ENCODE measurements around the gene CLCA2. TPM values are rescaled to one million over a fixed set of nuclear protein-coding genes. Genes with fewer than 3 reads are reported as not detected.
"Not testable (repeated sequence)": the region's sequence is repeated elsewhere in the genome, so short reads cannot be mapped to it uniquely, and the experiment has no call there.

The CLCA2 gene
- total and polyA plus RNA-seq, 7 donors = 0.60 to 2.1 (median 0.60) TPM; not detected in 4

DNA sequence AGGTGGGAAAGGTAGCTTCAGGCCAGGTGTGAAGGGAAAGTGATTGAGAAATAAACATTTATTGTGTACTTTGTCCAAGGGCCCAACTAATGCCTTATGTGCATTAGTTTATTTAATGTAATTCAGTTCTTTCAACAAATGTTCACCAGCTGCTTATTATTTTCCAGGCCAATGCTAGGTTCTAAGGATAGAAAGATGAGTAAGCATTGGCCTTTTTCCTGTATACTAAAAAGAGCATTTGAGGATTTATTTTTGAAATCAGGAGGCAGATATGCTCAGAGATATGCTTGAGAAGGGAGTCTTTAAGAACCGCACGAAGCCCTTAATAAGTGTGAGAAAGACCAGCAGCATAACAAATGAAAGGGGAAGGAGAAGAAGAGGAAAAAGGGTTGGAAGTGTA lies 76.7 kb downstream of the CLCA2 start:
- H3K4me3 ChIP-seq = no peak overlapping the region
- intact Hi-C loops (cut with DNase I) = loop anchor here (5.0 to 10.0 kb wide), 2 partner anchors 103 to 204 kb away; partner anchors contain the start of genes ODF2L and SH3GLB1
- H3K27me3 ChIP-seq = no peaks in the 10 kb centered on the region
- no peak for TF ChIP-seq EP300 (IDR thresholded peaks at IDR 0.05)
- no peaks in the 10 kb centered on the region for H3K36me3 ChIP-seq
- WGBS, 2 donors = 76 to 89% methylated on average over 2 of the region's 2 CpGs
- no peak for DNase-seq
- peak overlapping the region in 3 of 4 donors; percentile 76 to 87 (median 85) for H3K27ac ChIP-seq
- H3K9me3 ChIP-seq = no peaks in the 10 kb centered on the region
- peaks cover 0 to 57% (median 49%) of the 10 kb centered on the region in 4 donors for H3K4me1 ChIP-seq

DNA sequence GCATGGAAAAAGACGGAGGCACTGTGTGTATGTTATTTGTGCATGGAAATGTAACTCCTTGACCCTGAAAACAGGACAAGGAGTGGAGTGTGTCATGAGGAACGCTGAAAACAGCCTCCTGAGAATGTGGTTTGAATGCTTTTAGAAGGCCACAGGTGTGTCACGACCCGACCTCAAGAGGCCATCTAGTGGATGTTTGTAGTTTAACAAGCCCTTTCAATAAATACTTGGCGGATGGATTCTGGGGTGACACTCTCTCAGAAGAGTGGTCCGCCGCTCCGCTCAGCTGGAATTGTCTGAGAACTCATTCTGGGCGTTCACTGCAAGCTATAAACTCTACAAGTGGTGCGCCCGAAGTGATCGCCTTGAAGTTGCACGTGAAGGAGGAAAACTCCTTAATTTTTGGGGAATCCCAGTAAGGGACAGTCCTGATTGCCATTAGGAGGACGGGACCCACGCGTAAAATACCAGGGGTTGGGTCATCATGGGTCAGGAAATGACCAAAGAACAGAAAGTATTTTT lies 78.2 kb downstream of the CLCA2 start:
- 13 to 33% methylated on average over 16 of the region's 16 CpGs for WGBS, 2 donors
- intact Hi-C loops (cut with DNase I) = loop anchor here (2.0 to 10.0 kb wide), 3 partner anchors 27 to 203 kb away; partner anchors contain the start of genes ODF2L and SH3GLB1

GRCh38 chr1:86502721-86503405 lies 78.9 kb downstream of the CLCA2 start:
- no peaks in the 10 kb centered on the region for H3K27me3 ChIP-seq
- peaks cover 0 to 77% (median 63%) of the 10 kb centered on the region in 4 donors for H3K4me1 ChIP-seq
- no peaks in the 10 kb centered on the region for H3K36me3 ChIP-seq
- H3K27ac ChIP-seq = peak overlapping the region; percentile 39 to 87 (median 80)
- no peak for TF ChIP-seq EP300 (IDR thresholded peaks at IDR 0.05)
- no peak for TF ChIP-seq POLR2A (IDR thresholded peaks at IDR 0.05)
- no peak for TF ChIP-seq POLR2AphosphoS5 (IDR thresholded peaks at IDR 0.05)
- TF ChIP-seq, protein P1, sequence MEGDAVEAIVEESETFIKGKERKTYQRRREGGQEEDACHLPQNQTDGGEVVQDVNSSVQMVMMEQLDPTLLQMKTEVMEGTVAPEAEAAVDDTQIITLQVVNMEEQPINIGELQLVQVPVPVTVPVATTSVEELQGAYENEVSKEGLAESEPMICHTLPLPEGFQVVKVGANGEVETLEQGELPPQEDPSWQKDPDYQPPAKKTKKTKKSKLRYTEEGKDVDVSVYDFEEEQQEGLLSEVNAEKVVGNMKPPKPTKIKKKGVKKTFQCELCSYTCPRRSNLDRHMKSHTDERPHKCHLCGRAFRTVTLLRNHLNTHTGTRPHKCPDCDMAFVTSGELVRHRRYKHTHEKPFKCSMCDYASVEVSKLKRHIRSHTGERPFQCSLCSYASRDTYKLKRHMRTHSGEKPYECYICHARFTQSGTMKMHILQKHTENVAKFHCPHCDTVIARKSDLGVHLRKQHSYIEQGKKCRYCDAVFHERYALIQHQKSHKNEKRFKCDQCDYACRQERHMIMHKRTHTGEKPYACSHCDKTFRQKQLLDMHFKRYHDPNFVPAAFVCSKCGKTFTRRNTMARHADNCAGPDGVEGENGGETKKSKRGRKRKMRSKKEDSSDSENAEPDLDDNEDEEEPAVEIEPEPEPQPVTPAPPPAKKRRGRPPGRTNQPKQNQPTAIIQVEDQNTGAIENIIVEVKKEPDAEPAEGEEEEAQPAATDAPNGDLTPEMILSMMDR (IDR thresholded peaks at IDR 0.05) = no peak
- H3K4me3 ChIP-seq = peak overlapping the region in 3 of 4 donors; percentile 21 to 39 (median 28)
- WGBS, 2 donors = 52 to 56% methylated on average over 18 of the region's 18 CpGs
- DNase-seq = no peak
- no peaks in the 10 kb centered on the region for H3K9me3 ChIP-seq
- intact Hi-C loops (cut with DNase I) = loop anchor here (2.0 to 10.0 kb wide), 3 partner anchors 28 to 202 kb away; partner anchors contain the start of genes ODF2L and SH3GLB1

More for the DNA sequence above, 78.2 kb downstream of the CLCA2 start:
- Histone ChIP-seq H3K4me3 (peak overlapping the region in 3 of 4 donors; percentile 21 to 39 (median 28)), H3K27ac (peak overlapping the region in 3 of 4 donors; percentile 76 to 87 (median 85)), H3K4me1 (peaks cover 0 to 70% (median 56%) of the 10 kb centered on the region in 4 donors)
- not testable (repeated sequence) for H3K27me3 ChIP-seq, H3K36me3 ChIP-seq, H3K9me3 ChIP-seq
- TF ChIP-seq, protein P1 (IDR thresholded peaks at IDR 0.05) = peak in 3 of 4 experiments; percentile 14 to 32 (median 16)
- DNase-seq = peak; percentile 64

DNA sequence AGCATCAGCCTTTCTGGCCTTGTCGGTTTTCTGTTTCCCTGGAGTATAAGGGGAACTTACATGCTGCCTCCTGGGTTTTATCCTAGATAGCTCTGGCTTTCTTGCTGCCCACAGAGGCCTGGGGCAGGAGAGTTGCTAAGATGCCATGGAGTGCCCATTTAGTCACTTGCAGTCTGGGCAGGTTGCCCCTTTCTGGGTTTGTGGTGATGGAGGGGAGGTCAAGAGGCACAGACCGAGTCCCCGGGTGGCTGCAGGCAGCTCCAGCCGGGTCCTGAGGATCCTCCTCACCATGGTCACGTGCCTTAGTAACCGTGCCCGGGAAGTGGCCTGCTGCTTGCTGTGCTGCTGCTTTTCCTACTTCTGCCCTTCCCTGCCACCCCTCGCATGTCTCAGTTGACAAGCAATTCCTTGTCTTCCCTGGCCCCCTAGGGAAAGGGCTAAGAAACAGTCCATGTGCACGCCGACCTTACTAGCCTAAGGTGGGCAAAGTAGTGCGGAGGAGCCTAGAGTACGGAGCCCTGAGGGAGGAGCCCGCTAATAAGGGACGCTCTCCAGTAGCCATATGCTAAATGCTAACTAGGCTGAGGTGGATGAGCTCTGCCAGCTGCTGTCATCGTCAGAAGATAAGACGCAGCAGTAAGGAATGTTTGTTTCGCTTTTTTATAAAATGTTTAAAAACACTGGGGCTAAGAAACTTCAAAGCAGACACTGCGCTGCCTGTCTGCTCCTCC lies 79.6 kb downstream of the CLCA2 start:
- TF ChIP-seq EP300 (IDR thresholded peaks at IDR 0.05) = no peak
- TF ChIP-seq POLR2AphosphoS5 (IDR thresholded peaks at IDR 0.05) = no peak
- TF ChIP-seq POLR2A (IDR thresholded peaks at IDR 0.05) = no peak
- TF ChIP-seq, protein P1 (IDR thresholded peaks at IDR 0.05) = no peak
- no peaks in the 10 kb centered on the region for H3K36me3 ChIP-seq
- peak overlapping the region; percentile 0 to 39 (median 24) for H3K4me3 ChIP-seq
- peaks cover 0 to 77% (median 64%) of the 10 kb centered on the region in 4 donors for H3K4me1 ChIP-seq
- peak; percentile 77 for DNase-seq
- H3K9me3 ChIP-seq = no peaks in the 10 kb centered on the region
- 34 to 70% methylated on average over 18 of the region's 18 CpGs for WGBS, 2 donors
- intact Hi-C loops (cut with DNase I) = loop anchor here (2.0 to 10.0 kb wide), 3 partner anchors 29 to 201 kb away; partner anchors contain the start of genes ODF2L and SH3GLB1
- peak overlapping the region; percentile 39 to 87 (median 80) for H3K27ac ChIP-seq
- H3K27me3 ChIP-seq = no peaks in the 10 kb centered on the region

GRCh38 chr1:86504137-86504479 lies 80.1 kb downstream of the CLCA2 start:
- DNase-seq = no peak
- peaks cover 0 to 77% (median 64%) of the 10 kb centered on the region in 4 donors for H3K4me1 ChIP-seq
- intact Hi-C loops (cut with DNase I) = loop anchor here (5.0 to 10.0 kb wide), 2 partner anchors 107 to 201 kb away; partner anchors contain the start of genes ODF2L and SH3GLB1
- H3K9me3 ChIP-seq = no peaks in the 10 kb centered on the region
- TF ChIP-seq, protein P1 (IDR thresholded peaks at IDR 0.05) = no peak
- TF ChIP-seq POLR2AphosphoS5 (IDR thresholded peaks at IDR 0.05) = peak in 1 of 4 donors; percentile 27
- H3K27ac ChIP-seq = peak overlapping the region; percentile 39 to 87 (median 80)
- 37 to 66% methylated on average over 9 of the region's 9 CpGs for WGBS, 2 donors
- H3K36me3 ChIP-seq = no peaks in the 10 kb centered on the region
- H3K4me3 ChIP-seq = peak overlapping the region; percentile 0 to 39 (median 24)
- no peaks in the 10 kb centered on the region for H3K27me3 ChIP-seq

Data from sigmoid colon (tissue), 7 donors.